Activated CD8-positive, alpha-beta memory T cell treated with anti-CD3 and anti-CD28 coated beads, Interleukin-2, amount 10 ng/mL, durations not matched to agents 7 days and 5 days (primary cell): ENCODE measurements around the gene DDX1. TPM values are rescaled to one million over a fixed set of nuclear protein-coding genes. Genes with fewer than 3 reads are reported as not detected.
A peak's percentile ranks its signal among the peaks of the same experiment; 100 is the strongest.

Experiments
- ATAC-seq: fragments of 150-1000 bp; cut with Tn5 transposase; one replicate; pipeline ENCODE4 v1.10.0; 2021; ENCODE audit warnings: moderate library complexity
- CTCF ChIA-PET: fragments of 350-600 bp; sonication (Branson Sonifier 250); formaldehyde crosslinking; loops from one replicate; lab custom pipeline; 2021; ENCODE audit warnings: antibody characterized with exemption; lab: Charles Lee
- DNase-seq: peaks from one replicate; pipeline ENCODE4 v3.0.0-alpha.2; 2020
- H3K27ac Mint-ChIP-seq: one replicate; pipeline ENCODE4 v1.8.0; 2021; ENCODE audit warnings: mild to moderate bottlenecking, mixed read lengths
- H3K27me3 Mint-ChIP-seq: one replicate; pipeline ENCODE4 v1.8.0; 2021; ENCODE audit warnings: mixed read lengths
- H3K36me3 Mint-ChIP-seq: one replicate; pipeline ENCODE4 v1.8.0; 2021; ENCODE audit warnings: mild to moderate bottlenecking, mixed read lengths
- H3K4me1 Mint-ChIP-seq: one replicate; pipeline ENCODE4 v1.8.0; 2021; ENCODE audit warnings: mixed read lengths
- H3K4me3 Mint-ChIP-seq: one replicate; pipeline ENCODE4 v1.8.0; 2021; ENCODE audit warnings: mild to moderate bottlenecking, moderate library complexity, mixed read lengths
- H3K9me3 Mint-ChIP-seq: one replicate; pipeline ENCODE4 v1.8.0; 2022; ENCODE audit warnings: low read depth, mixed read lengths
- total RNA-seq, 2 experiments: library from RNA; stranded (reverse); gene quantifications; one replicate each; pipeline ENCODE4 v1.2.3, GENCODE V29; 2021

The DDX1 gene
- total RNA-seq, 2 experiments from 2014 or later = 58.5 to 81.3 TPM

- H3K4me3 Mint-ChIP-seq = no peak overlapping the region
- H3K27me3 Mint-ChIP-seq = no peaks in the 10 kb centered on the region
- ATAC-seq (peak; percentile 75), DNase-seq (peak; percentile 60)
- CTCF ChIA-PET = interaction anchor here (0.7 kb wide), 1 partner anchor 11 kb away, joined by 3 read pairs; no protein-coding TSS in a partner anchor
- H3K4me1 Mint-ChIP-seq = no peaks in the 10 kb centered on the region
- H3K9me3 Mint-ChIP-seq = peaks cover 5% of the 10 kb centered on the region
- H3K27ac Mint-ChIP-seq = no peak overlapping the region
- H3K36me3 Mint-ChIP-seq = peaks cover 41% of the 10 kb centered on the region
Measured at GRCh38 chr2:15636972-15637785, 45.5 kb downstream of the DDX1 start.

GRCh38 chr2:15638720-15639119 lies 47.1 kb downstream of the DDX1 start:
- no peak overlapping the region for H3K4me3 Mint-ChIP-seq
- ATAC-seq (no peak), DNase-seq (no peak)
- H3K4me1 Mint-ChIP-seq = no peaks in the 10 kb centered on the region
- peaks cover 5% of the 10 kb centered on the region for H3K9me3 Mint-ChIP-seq
- CTCF ChIA-PET = no interaction called here
- H3K27ac Mint-ChIP-seq = no peak overlapping the region
- peaks cover 35% of the 10 kb centered on the region for H3K36me3 Mint-ChIP-seq
- H3K27me3 Mint-ChIP-seq = no peaks in the 10 kb centered on the region

- CTCF ChIA-PET = no interaction called here
- H3K9me3 Mint-ChIP-seq = peaks cover 5% of the 10 kb centered on the region
Measured at GRCh38 chr2:15639323-15640251, 47.9 kb downstream of the DDX1 start.

GRCh38 chr2:15640261-15640711 lies 48.6 kb downstream of the DDX1 start:
- Mint-ChIP-seq H3K36me3 (peaks cover 28% of the 10 kb centered on the region), H3K4me3 (no peak overlapping the region), H3K4me1 (no peaks in the 10 kb centered on the region), H3K9me3 (peaks cover 5% of the 10 kb centered on the region), H3K27me3 (no peaks in the 10 kb centered on the region), H3K27ac (no peak overlapping the region)
- no peak for DNase-seq
- CTCF ChIA-PET = no interaction called here
- no peak for ATAC-seq

More at GRCh38 chr2:15639323-15640251, 47.9 kb downstream of the DDX1 start:
- Mint-ChIP-seq H3K27me3 (no peaks in the 10 kb centered on the region), H3K4me1 (no peaks in the 10 kb centered on the region), H3K36me3 (peaks cover 31% of the 10 kb centered on the region), H3K27ac (no peak overlapping the region), H3K4me3 (no peak overlapping the region)
- ATAC-seq (no peak), DNase-seq (no peak)

- DNase-seq (no peak), ATAC-seq (no peak)
- CTCF ChIA-PET = no interaction called here
- H3K9me3 Mint-ChIP-seq = peaks cover 5% of the 10 kb centered on the region
- H3K36me3 Mint-ChIP-seq = peaks cover 28% of the 10 kb centered on the region
- no peaks in the 10 kb centered on the region for H3K4me1 Mint-ChIP-seq
- no peak overlapping the region for H3K27ac Mint-ChIP-seq
- no peak overlapping the region for H3K4me3 Mint-ChIP-seq
- no peaks in the 10 kb centered on the region for H3K27me3 Mint-ChIP-seq
Measured at GRCh38 chr2:15640784-15641183, 49.1 kb downstream of the DDX1 start.

GRCh38 chr2:15641530-15641982 lies 49.9 kb downstream of the DDX1 start:
- H3K27ac Mint-ChIP-seq = no peak overlapping the region

GRCh38 chr2:15642011-15642814 lies 50.5 kb downstream of the DDX1 start:
- Mint-ChIP-seq H3K27ac (no peak overlapping the region), H3K27me3 (no peaks in the 10 kb centered on the region), H3K4me1 (no peaks in the 10 kb centered on the region), H3K9me3 (peaks cover 5% of the 10 kb centered on the region), H3K4me3 (no peak overlapping the region), H3K36me3 (peaks cover 28% of the 10 kb centered on the region)
- no peak for DNase-seq
- CTCF ChIA-PET = no interaction called here
- no peak for ATAC-seq

More at GRCh38 chr2:15641530-15641982, 49.9 kb downstream of the DDX1 start:
- H3K4me1 Mint-ChIP-seq = no peaks in the 10 kb centered on the region
- H3K27me3 Mint-ChIP-seq = no peaks in the 10 kb centered on the region
- DNase-seq (no peak), ATAC-seq (no peak)
- H3K4me3 Mint-ChIP-seq = no peak overlapping the region
- H3K9me3 Mint-ChIP-seq = peaks cover 5% of the 10 kb centered on the region
- CTCF ChIA-PET = no interaction called here
- H3K36me3 Mint-ChIP-seq = peaks cover 28% of the 10 kb centered on the region

- Mint-ChIP-seq H3K9me3 (peaks cover 5% of the 10 kb centered on the region), H3K27ac (no peak overlapping the region), H3K36me3 (peaks cover 24% of the 10 kb centered on the region), H3K4me3 (no peak overlapping the region), H3K4me1 (no peaks in the 10 kb centered on the region), H3K27me3 (no peaks in the 10 kb centered on the region)
- CTCF ChIA-PET = interaction anchor here (1.1 kb wide), 1 partner anchor 24 kb away, joined by 3 read pairs; no protein-coding TSS in a partner anchor
- DNase-seq (no peak), ATAC-seq (no peak)
Measured at GRCh38 chr2:15642815-15643500, 51.3 kb downstream of the DDX1 start.

GRCh38 chr2:15643791-15644585 lies 52.3 kb downstream of the DDX1 start:
- Mint-ChIP-seq H3K4me1 (no peaks in the 10 kb centered on the region), H3K27ac (no peak overlapping the region), H3K27me3 (no peaks in the 10 kb centered on the region), H3K9me3 (peaks cover 5% of the 10 kb centered on the region), H3K36me3 (peaks cover 19% of the 10 kb centered on the region), H3K4me3 (no peak overlapping the region)
- CTCF ChIA-PET = interaction anchor here (1.1 kb wide), 1 partner anchor 25 kb away, joined by 3 read pairs; no protein-coding TSS in a partner anchor
- DNase-seq (no peak), ATAC-seq (no peak)

GRCh38 chr2:15645300-15645699 lies 53.6 kb downstream of the DDX1 start:
- Mint-ChIP-seq H3K4me3 (no peak overlapping the region), H3K36me3 (peaks cover 12% of the 10 kb centered on the region), H3K4me1 (no peaks in the 10 kb centered on the region), H3K27ac (no peak overlapping the region), H3K27me3 (no peaks in the 10 kb centered on the region), H3K9me3 (peaks cover 5% of the 10 kb centered on the region)
- no peak for DNase-seq
- CTCF ChIA-PET = no interaction called here
- ATAC-seq = no peak

GRCh38 chr2:15645720-15646385 lies 54.2 kb downstream of the DDX1 start:
- CTCF ChIA-PET = no interaction called here
- Mint-ChIP-seq H3K9me3 (peaks cover 5% of the 10 kb centered on the region), H3K4me1 (no peaks in the 10 kb centered on the region), H3K36me3 (peaks cover 8% of the 10 kb centered on the region), H3K27me3 (no peaks in the 10 kb centered on the region), H3K27ac (no peak overlapping the region), H3K4me3 (no peak overlapping the region)
- no peak for ATAC-seq
- no peak for DNase-seq
